Psoas muscle (tissue), 8 donors: ENCODE data around the gene MTMR12. TPM values are rescaled to one million over a fixed set of nuclear protein-coding genes. Genes with fewer than 3 reads are reported as not detected.

Experiments
- ATAC-seq, 4 donors: fragments of 200-7000 bp; cut with Tn5 transposase; one replicate each; pipeline ENCODE4 v1.9.1; 2020; ENCODE audit warnings: moderate library complexity in 3 of 4, mild to moderate bottlenecking in 2 of 4
- DNase-seq, 2 donors: peaks; one replicate each; pipeline ENCODE4 v3.0.0-alpha.2; 2020
- H3K27ac ChIP-seq: fragments of 200-600 bp; one replicate; pipeline ENCODE4 v1.8.0; 2022
- H3K27me3 ChIP-seq, 3 donors: fragments of 200-600 bp in 1 of 3; one replicate each; pipeline versions ENCODE4 v1.6.1 to v1.8.0; 2013 to 2022; ENCODE audit warnings: low read length in 2 of 3, mild to moderate bottlenecking in 2 of 3, moderate library complexity in 1 of 3; ENCODE audit not compliant: insufficient read depth in 3 of 3
- H3K36me3 ChIP-seq, 2 donors: fragments of 200-600 bp in 1 of 2; one replicate each; pipeline versions ENCODE4 v1.6.1 to v1.8.0; 2013 to 2022; ENCODE audit warnings: low read depth in 1 of 2, mild to moderate bottlenecking in 1 of 2, moderate library complexity in 1 of 2; ENCODE audit not compliant: insufficient read depth in 1 of 2
- H3K4me1 ChIP-seq: fragments of 200-600 bp; one replicate; pipeline ENCODE4 v1.8.0; 2022
- H3K4me3 ChIP-seq: fragments of 200-600 bp; one replicate; pipeline ENCODE4 v1.8.0; 2022; ENCODE audit warnings: mild to moderate bottlenecking
- H3K9me3 ChIP-seq: fragments of 200-600 bp; one replicate; pipeline ENCODE4 v1.8.0; 2022
- WGBS, 3 donors: extraction: QIAGEN DNeasy Blood & Tissue Kit; methylation state at CpG; one replicate each; pipeline versions ENCODE4 v1.1.6 to v1.1.7; 2013; 5-methylcytosine and 5-hydroxymethylcytosine counted together
- intact Hi-C, 2 donors: fragments of 100-400 bp; cut with DNase I; formaldehyde crosslinking; loops; one replicate each; pipeline versions ENCODE4 v1.11.0 to v1.14.2; 2022
- polyA plus RNA-seq, 3 donors: library from polyadenylated mRNA; stranded (reverse); fragments of 200-250 nt; gene quantifications; one replicate each; pipeline ENCODE4 v1.2.3, GENCODE V29; 2013
- total RNA-seq, 4 donors: library from RNA; stranded (reverse); fragmentation: NEBNext Ultra II Directional in 2 of 4; extraction: Animal tissue kit (Norgen Biotek cat#: 25700) in 2 of 4; gene quantifications; one replicate each; pipeline versions ENCODE4 v1.2.1 to v1.2.4, GENCODE V29; 2021 to 2023
- TF ChIP-seq, protein P1 (sequence below): fragments of 200-600 bp; IDR thresholded peaks from one replicate; pipeline ENCODE4 v1.8.0; 2022; ENCODE audit warnings: antibody characterized with exemption
- donor health status: healthy with polysubstance abuse.
- donor health status: DM: no; HTN: no; CAD: no; lungs with moderate emphysema.
- donor health status: Bipolar disorder and iron deficiency.
- donor health status: healthy.
- donor health status: DM: yes; HTN: yes; CAD: no.
- donor health status: DM: no; HTN: no; CAD: no.
- donor health status: DM: no; HTN: no; CAD: no.
- donor health status: DM: yes; HTN: yes; CAD: no.

The MTMR12 gene
- total and polyA plus RNA-seq, 7 donors, result 2.4 to 8.9 (median 8.2) TPM

DNA sequence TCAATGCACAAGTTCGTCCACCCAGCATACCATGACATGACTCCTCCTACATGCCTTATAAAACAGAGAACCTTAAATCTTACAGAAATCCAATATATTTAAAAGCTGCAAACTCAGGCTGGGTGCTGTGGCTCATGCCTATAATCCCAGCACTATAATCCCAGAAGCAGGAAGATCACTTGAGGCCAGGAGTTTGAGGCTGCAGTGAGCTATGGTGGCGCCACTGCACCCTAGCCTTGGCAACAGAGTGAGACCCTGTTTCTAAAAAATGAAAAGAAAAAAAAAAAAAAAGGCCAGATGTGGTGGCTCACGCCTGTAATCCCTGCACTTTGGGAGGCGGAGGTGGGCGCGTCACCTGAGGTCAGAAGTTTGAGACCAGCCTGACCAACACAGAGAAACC is 68.7 kb downstream of the MTMR12 start:
- WGBS, 3 donors, result 94 to 96% (median 94%) methylated on average over 6 of the region's 6 CpGs
- Histone ChIP-seq H3K36me3 (peaks cover 14 to 95% of the 10 kb centered on the region in 2 donors), H3K27me3 (no peaks in the 10 kb centered on the region), H3K27ac (no peak overlapping the region), H3K9me3 (no peaks in the 10 kb centered on the region), H3K4me1 (no peaks in the 10 kb centered on the region), H3K4me3 (no peak overlapping the region)
- ATAC-seq (no peak), DNase-seq (no peak)
- intact Hi-C loops, result no loop called here
- TF ChIP-seq, protein P1, sequence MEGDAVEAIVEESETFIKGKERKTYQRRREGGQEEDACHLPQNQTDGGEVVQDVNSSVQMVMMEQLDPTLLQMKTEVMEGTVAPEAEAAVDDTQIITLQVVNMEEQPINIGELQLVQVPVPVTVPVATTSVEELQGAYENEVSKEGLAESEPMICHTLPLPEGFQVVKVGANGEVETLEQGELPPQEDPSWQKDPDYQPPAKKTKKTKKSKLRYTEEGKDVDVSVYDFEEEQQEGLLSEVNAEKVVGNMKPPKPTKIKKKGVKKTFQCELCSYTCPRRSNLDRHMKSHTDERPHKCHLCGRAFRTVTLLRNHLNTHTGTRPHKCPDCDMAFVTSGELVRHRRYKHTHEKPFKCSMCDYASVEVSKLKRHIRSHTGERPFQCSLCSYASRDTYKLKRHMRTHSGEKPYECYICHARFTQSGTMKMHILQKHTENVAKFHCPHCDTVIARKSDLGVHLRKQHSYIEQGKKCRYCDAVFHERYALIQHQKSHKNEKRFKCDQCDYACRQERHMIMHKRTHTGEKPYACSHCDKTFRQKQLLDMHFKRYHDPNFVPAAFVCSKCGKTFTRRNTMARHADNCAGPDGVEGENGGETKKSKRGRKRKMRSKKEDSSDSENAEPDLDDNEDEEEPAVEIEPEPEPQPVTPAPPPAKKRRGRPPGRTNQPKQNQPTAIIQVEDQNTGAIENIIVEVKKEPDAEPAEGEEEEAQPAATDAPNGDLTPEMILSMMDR, result no peak

DNA sequence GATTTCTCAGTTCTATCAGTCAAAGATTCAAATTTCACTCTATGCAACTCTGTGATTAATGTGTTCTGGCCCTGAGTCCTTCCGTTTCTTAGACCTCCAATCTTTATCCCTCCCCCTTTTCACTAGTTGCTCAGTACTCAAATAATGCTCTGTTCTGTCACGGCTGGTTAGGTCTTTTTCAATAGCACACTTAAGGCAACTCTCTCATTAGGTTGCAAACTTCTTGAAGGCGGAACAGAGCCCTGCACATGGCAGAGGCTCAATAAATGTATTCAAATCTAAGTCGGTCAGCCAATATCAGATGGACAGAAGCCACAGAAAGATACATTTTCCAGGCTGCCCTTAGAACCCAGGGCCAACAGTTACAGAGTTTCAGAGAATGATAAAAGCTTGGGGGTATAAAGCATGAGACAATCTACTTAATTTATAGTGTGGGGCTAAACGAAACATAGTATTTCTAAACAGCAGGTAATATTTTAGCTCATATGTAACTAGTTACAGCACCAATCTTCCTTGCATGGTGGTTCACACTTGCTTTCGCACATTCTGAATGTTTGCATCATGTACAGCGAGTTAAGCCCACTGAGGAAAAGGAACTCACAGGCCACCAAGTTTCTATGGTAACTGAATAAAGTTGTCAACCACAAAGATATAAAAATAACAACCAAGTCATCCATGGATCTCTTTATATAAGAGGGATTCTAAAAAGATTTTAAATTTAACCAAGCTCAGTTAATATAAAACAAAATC is 71.5 kb downstream of the MTMR12 start:
- intact Hi-C loops, result no loop called here
- 72 to 84% (median 72%) methylated on average over 7 of the region's 7 CpGs for WGBS, 3 donors
- ATAC-seq (no peak), DNase-seq (no peak)
- H3K27ac ChIP-seq, result no peak overlapping the region
- H3K4me1 ChIP-seq, result no peaks in the 10 kb centered on the region
- TF ChIP-seq, protein P1, result no peak
- H3K4me3 ChIP-seq, result no peak overlapping the region
- peaks cover 11 to 95% of the 10 kb centered on the region in 2 donors for H3K36me3 ChIP-seq
- no peaks in the 10 kb centered on the region for H3K9me3 ChIP-seq
- no peaks in the 10 kb centered on the region for H3K27me3 ChIP-seq

DNA sequence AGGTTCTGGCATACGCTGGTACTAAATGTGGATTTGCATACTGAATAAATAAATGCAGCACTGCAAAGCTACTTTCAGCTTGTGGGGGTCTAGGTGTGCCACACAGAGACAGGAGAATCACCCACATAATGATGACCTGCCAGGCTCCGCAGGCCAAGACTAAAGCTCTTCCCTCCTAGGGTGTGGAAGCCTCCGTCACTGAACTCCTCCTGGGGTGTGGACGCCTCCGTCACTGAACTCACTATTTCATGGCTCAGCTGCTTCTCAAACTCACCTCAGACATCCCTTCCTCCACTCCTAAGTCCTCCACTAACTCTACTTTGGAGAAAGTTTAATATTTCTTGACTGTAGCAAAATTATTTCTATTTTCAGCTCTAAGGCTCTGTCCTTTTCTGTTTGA is 73.4 kb downstream of the MTMR12 start:
- no peaks in the 10 kb centered on the region for H3K9me3 ChIP-seq
- H3K27ac ChIP-seq, result no peak overlapping the region
- no peaks in the 10 kb centered on the region for H3K4me1 ChIP-seq
- ATAC-seq (no peak), DNase-seq (no peak)
- intact Hi-C loops, result loop anchor here in 1 of 2 donors (10.0 kb wide), 1 partner anchor 375 kb away; no protein-coding TSS in a partner anchor
- H3K4me3 ChIP-seq, result no peak overlapping the region
- TF ChIP-seq, protein P1, result no peak
- H3K27me3 ChIP-seq, result no peaks in the 10 kb centered on the region
- WGBS, 3 donors, result 95 to 99% (median 98%) methylated on average over 5 of the region's 5 CpGs
- peaks cover 8 to 98% of the 10 kb centered on the region in 2 donors for H3K36me3 ChIP-seq

DNA sequence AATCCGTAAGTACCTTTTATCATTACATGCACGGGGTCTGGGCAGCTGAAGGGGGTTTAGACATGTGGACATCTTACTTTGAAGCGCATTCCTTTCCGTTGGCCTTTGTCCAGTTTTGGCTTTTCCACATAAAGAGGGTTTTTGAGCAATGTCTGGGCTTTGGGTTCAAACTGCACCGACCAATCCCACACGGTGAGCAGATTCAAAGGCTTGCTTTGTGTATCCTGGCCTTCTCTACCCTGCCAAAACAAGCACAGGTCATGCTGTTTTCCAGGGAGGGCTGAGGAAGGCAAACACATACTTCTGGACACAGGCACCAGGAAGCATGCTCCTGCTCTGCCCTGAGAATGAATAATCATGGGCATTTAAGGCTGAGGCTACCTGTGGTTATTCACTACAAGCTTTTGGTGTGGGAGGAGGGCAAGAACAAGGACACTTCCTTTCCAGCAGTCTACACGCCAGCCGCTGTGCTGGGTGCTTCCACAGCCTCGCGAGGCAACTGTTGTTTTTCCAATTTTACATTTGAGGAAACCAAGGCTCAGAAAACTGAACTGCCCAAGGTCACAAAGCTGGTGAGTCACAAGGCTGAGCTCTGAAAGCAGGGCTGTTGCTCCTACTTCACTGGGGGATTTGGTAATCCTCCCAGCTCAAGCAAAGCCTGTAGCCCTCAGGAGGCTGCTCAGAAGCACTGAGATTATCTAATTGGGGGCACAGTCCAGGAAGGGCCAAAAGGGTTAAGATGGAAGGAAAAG is 78.9 kb downstream of the MTMR12 start:
- intact Hi-C loops, result loop anchor here in 1 of 2 donors (10.0 kb wide), 1 partner anchor 381 kb away; no protein-coding TSS in a partner anchor
- Histone ChIP-seq H3K27me3 (no peaks in the 10 kb centered on the region), H3K4me3 (no peak overlapping the region), H3K9me3 (no peaks in the 10 kb centered on the region), H3K27ac (no peak overlapping the region), H3K4me1 (peaks cover 12% of the 10 kb centered on the region), H3K36me3 (peaks cover 0 to 69% of the 10 kb centered on the region in 2 donors)
- ATAC-seq (no peak), DNase-seq (no peak)
- WGBS, 3 donors, result 71 to 74% (median 71%) methylated on average over 10 of the region's 10 CpGs
- TF ChIP-seq, protein P1, result no peak
